ENCODE data around the gene RHPN2.
"Not testable (repeated sequence)": the region's sequence is repeated elsewhere in the genome, so short reads cannot be mapped to it uniquely, and the experiment has no call there.

GRCh38 chr19:33003424-33004024 lies 61.2 kb downstream of the RHPN2 start:
- not testable (repeated sequence) for TF ChIP-seq MAFK (IDR thresholded peaks at IDR 0.05; ENCODE audit: low read depth, low read length); POLR2A (IDR thresholded peaks at IDR 0.05; ENCODE audit: control extremely low read depth in 1 of 2, low read depth in 2 of 2, low read length in 2 of 2); EP300 (IDR thresholded peaks at IDR 0.05; ENCODE audit: borderline replicate concordance in 1 of 2, low read depth in 2 of 2, low read length in 2 of 2); CHD7 (IDR thresholded peaks at IDR 0.05; ENCODE audit: insufficient replicate concordance, low read length); TBP (IDR thresholded peaks at IDR 0.05; ENCODE audit: low read depth, low read length); JUN (IDR thresholded peaks at IDR 0.05; ENCODE audit: low read depth, low read length); TAF1 (IDR thresholded peaks at IDR 0.05; ENCODE audit: low read depth, low read length); CTCF (IDR thresholded peaks at IDR 0.05; ENCODE audit: control extremely low read depth in 1 of 3, insufficient read depth in 1 of 3, low read depth in 1 of 3, low read length in 3 of 3); EZH2 (IDR thresholded peaks at IDR 0.05; ENCODE audit: low read depth, low read length, severe bottlenecking)
